ENCODE measurements around the gene CEP72.

- no peak for TF ChIP-seq POLR2A (IDR thresholded peaks at IDR 0.05; ENCODE audit: low read length)
- TF ChIP-seq GATA1 (IDR thresholded peaks at IDR 0.05; ENCODE audit: low read depth, low read length), result no peak
Measured at GRCh38 chr5:643351-643801, 31.2 kb downstream of the CEP72 start.
